ENCODE measurements around the gene IFI6.
"Not testable (repeated sequence)": the region's sequence is repeated elsewhere in the genome, so short reads cannot be mapped to it uniquely, and the experiment has no call there.

Gene IFI6

GRCh38 chr1:27671964-27672749 lies at the start of gene IFI6:
IFI6 (minus strand) TSS chr1:27672192; CDS start chr1:27669314, 2,878 bp downstream.
- H3K9me3 ChIP-seq (ENCODE audit: control insufficient read depth, low read depth, low read length) = no peaks in the 10 kb centered on the region

GRCh38 chr1:27719286-27720251 lies 47.6 kb upstream of the IFI6 start:
- Histone ChIP-seq H3K9me3 (ENCODE audit: control insufficient read depth, low read depth, low read length) (no peaks in the 10 kb centered on the region), H3K27ac (ENCODE audit: low read length) (no peak overlapping the region), H3K27me3 (ENCODE audit: control insufficient read depth, insufficient read depth, low read length) (peaks cover 1% of the 10 kb centered on the region), H3K9ac (ENCODE audit: low read length) (no peak overlapping the region), H3K36me3 (ENCODE audit: control insufficient read depth, low read depth, low read length) (no peaks in the 10 kb centered on the region), H3K4me3 (ENCODE audit: low read length) (no peak overlapping the region), H3K4me1 (ENCODE audit: control insufficient read depth, low read depth, low read length) (peaks cover under 1% of the 10 kb centered on the region)

More at GRCh38 chr1:27671964-27672749, at the start of gene IFI6:
- H3K27me3 ChIP-seq (ENCODE audit: control insufficient read depth, insufficient read depth, low read length) = peaks cover 11% of the 10 kb centered on the region
- peak within 1 kb of the TSS; percentile 50 for H3K4me3 ChIP-seq (ENCODE audit: low read length)
- H3K9ac ChIP-seq (ENCODE audit: low read length) = no peak within 1 kb of the TSS
- no peak within 1 kb of the TSS for H3K27ac ChIP-seq (ENCODE audit: low read length)
- no peaks in the 10 kb centered on the region for H3K36me3 ChIP-seq (ENCODE audit: control insufficient read depth, low read depth, low read length)
- peaks cover 13% of the 10 kb centered on the region for H3K4me1 ChIP-seq (ENCODE audit: control insufficient read depth, low read depth, low read length)

GRCh38 chr1:27716262-27716895 lies 44.4 kb upstream of the IFI6 start:
- Histone ChIP-seq H3K4me1 (ENCODE audit: control insufficient read depth, low read depth, low read length) (no peaks in the 10 kb centered on the region), H3K9ac (ENCODE audit: low read length) (no peak overlapping the region), H3K27me3 (ENCODE audit: control insufficient read depth, insufficient read depth, low read length) (no peaks in the 10 kb centered on the region), H3K9me3 (ENCODE audit: control insufficient read depth, low read depth, low read length) (no peaks in the 10 kb centered on the region), H3K4me3 (ENCODE audit: low read length) (no peak overlapping the region), H3K27ac (ENCODE audit: low read length) (no peak overlapping the region), H3K36me3 (ENCODE audit: control insufficient read depth, low read depth, low read length) (no peaks in the 10 kb centered on the region)

GRCh38 chr1:27713869-27714513 lies 42.0 kb upstream of the IFI6 start:
- Histone ChIP-seq H3K27ac (ENCODE audit: low read length) (no peak overlapping the region), H3K27me3 (ENCODE audit: control insufficient read depth, insufficient read depth, low read length) (no peaks in the 10 kb centered on the region), H3K4me1 (ENCODE audit: control insufficient read depth, low read depth, low read length) (no peaks in the 10 kb centered on the region), H3K9ac (ENCODE audit: low read length) (no peak overlapping the region), H3K36me3 (ENCODE audit: control insufficient read depth, low read depth, low read length) (no peaks in the 10 kb centered on the region), H3K9me3 (ENCODE audit: control insufficient read depth, low read depth, low read length) (no peaks in the 10 kb centered on the region), H3K4me3 (ENCODE audit: low read length) (no peak overlapping the region)

GRCh38 chr1:27713139-27713725 lies 41.2 kb upstream of the IFI6 start:
- Histone ChIP-seq H3K9ac (ENCODE audit: low read length) (no peak overlapping the region), H3K4me1 (ENCODE audit: control insufficient read depth, low read depth, low read length) (no peaks in the 10 kb centered on the region), H3K36me3 (ENCODE audit: control insufficient read depth, low read depth, low read length) (no peaks in the 10 kb centered on the region), H3K27me3 (ENCODE audit: control insufficient read depth, insufficient read depth, low read length) (no peaks in the 10 kb centered on the region), H3K9me3 (ENCODE audit: control insufficient read depth, low read depth, low read length) (no peaks in the 10 kb centered on the region), H3K27ac (ENCODE audit: low read length) (no peak overlapping the region), H3K4me3 (ENCODE audit: low read length) (no peak overlapping the region)

GRCh38 chr1:27710574-27710973 lies 38.6 kb upstream of the IFI6 start:
- Histone ChIP-seq H3K36me3 (ENCODE audit: control insufficient read depth, low read depth, low read length) (no peaks in the 10 kb centered on the region), H3K4me1 (ENCODE audit: control insufficient read depth, low read depth, low read length) (no peaks in the 10 kb centered on the region)

GRCh38 chr1:27705545-27705944 lies 33.6 kb upstream of the IFI6 start:
- Histone ChIP-seq H3K9ac (ENCODE audit: low read length) (no peak overlapping the region), H3K9me3 (ENCODE audit: control insufficient read depth, low read depth, low read length) (no peaks in the 10 kb centered on the region), H3K4me1 (ENCODE audit: control insufficient read depth, low read depth, low read length) (no peaks in the 10 kb centered on the region), H3K36me3 (ENCODE audit: control insufficient read depth, low read depth, low read length) (no peaks in the 10 kb centered on the region), H3K4me3 (ENCODE audit: low read length) (no peak overlapping the region), H3K27ac (ENCODE audit: low read length) (no peak overlapping the region), H3K27me3 (ENCODE audit: control insufficient read depth, insufficient read depth, low read length) (no peaks in the 10 kb centered on the region)

More at GRCh38 chr1:27710574-27710973, 38.6 kb upstream of the IFI6 start:
- no peaks in the 10 kb centered on the region for H3K9me3 ChIP-seq (ENCODE audit: control insufficient read depth, low read depth, low read length)
- no peak overlapping the region for H3K4me3 ChIP-seq (ENCODE audit: low read length)
- H3K27ac ChIP-seq (ENCODE audit: low read length) = no peak overlapping the region
- no peaks in the 10 kb centered on the region for H3K27me3 ChIP-seq (ENCODE audit: control insufficient read depth, insufficient read depth, low read length)
- no peak overlapping the region for H3K9ac ChIP-seq (ENCODE audit: low read length)

- Histone ChIP-seq H3K4me3 (ENCODE audit: low read length) (no peak overlapping the region), H3K4me1 (ENCODE audit: control insufficient read depth, low read depth, low read length) (no peaks in the 10 kb centered on the region), H3K9ac (ENCODE audit: low read length) (no peak overlapping the region), H3K9me3 (ENCODE audit: control insufficient read depth, low read depth, low read length) (no peaks in the 10 kb centered on the region), H3K27ac (ENCODE audit: low read length) (no peak overlapping the region), H3K27me3 (ENCODE audit: control insufficient read depth, insufficient read depth, low read length) (no peaks in the 10 kb centered on the region), H3K36me3 (ENCODE audit: control insufficient read depth, low read depth, low read length) (no peaks in the 10 kb centered on the region)
Measured at GRCh38 chr1:27704958-27705357, 33.0 kb upstream of the IFI6 start.

GRCh38 chr1:27696835-27697234 lies 24.8 kb upstream of the IFI6 start:
- not testable (repeated sequence) for H3K9ac ChIP-seq (ENCODE audit: low read length); H3K27me3 ChIP-seq (ENCODE audit: control insufficient read depth, insufficient read depth, low read length); H3K4me3 ChIP-seq (ENCODE audit: low read length); H3K36me3 ChIP-seq (ENCODE audit: control insufficient read depth, low read depth, low read length); H3K27ac ChIP-seq (ENCODE audit: low read length); H3K4me1 ChIP-seq (ENCODE audit: control insufficient read depth, low read depth, low read length); H3K9me3 ChIP-seq (ENCODE audit: control insufficient read depth, low read depth, low read length)

GRCh38 chr1:27690183-27690582 lies 18.2 kb upstream of the IFI6 start:
- Histone ChIP-seq H3K4me1 (ENCODE audit: control insufficient read depth, low read depth, low read length) (peaks cover 27% of the 10 kb centered on the region), H3K9me3 (ENCODE audit: control insufficient read depth, low read depth, low read length) (peaks cover 4% of the 10 kb centered on the region), H3K36me3 (ENCODE audit: control insufficient read depth, low read depth, low read length) (no peaks in the 10 kb centered on the region), H3K4me3 (ENCODE audit: low read length) (peak overlapping the region; percentile 3), H3K27ac (ENCODE audit: low read length) (no peak overlapping the region), H3K9ac (ENCODE audit: low read length) (no peak overlapping the region), H3K27me3 (ENCODE audit: control insufficient read depth, insufficient read depth, low read length) (no peaks in the 10 kb centered on the region)

Data from iPS-18a (cell line).